DLD1 (cell line): Measurements from ENCODE around the gene ZNF814.
"Not testable (repeated sequence)": the region's sequence is repeated elsewhere in the genome, so short reads cannot be mapped to it uniquely, and the experiment has no call there.

Experiments
- in situ Hi-C: cut with HindIII; loops from 2 replicates; pipeline ENCODE4 v1.10.0; 2017; ENCODE audit warnings: low sequenced_read_pairs

Gene ZNF814

GRCh38 chr19:57867868-57868492 is 20.9 kb downstream of the ZNF814 start:
- in situ Hi-C loops, result no loop called here

DNA sequence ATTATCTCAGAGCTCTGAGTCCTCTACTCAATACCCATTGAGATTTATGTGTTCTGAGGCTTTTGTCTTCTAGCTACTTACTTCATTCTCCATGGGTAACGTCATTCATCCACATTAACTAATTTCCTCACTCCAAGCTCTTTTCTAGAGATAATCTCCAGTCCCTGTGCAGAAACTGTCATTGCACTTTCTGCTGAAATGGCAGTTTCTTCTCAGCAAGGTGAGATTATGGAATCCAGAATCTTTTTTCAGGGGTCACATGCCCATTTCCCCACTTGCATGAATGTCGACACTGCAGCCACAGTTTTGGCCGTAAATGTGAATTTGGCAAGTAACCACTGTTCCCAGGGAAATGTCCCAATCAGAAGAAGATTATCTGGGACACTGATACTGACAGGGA is 26.5 kb downstream of the ZNF814 start:
- in situ Hi-C loops, result not testable (repeated sequence)

GRCh38 chr19:57854117-57854516 is 34.7 kb downstream of the ZNF814 start:
- in situ Hi-C loops, result not testable (repeated sequence)

DNA sequence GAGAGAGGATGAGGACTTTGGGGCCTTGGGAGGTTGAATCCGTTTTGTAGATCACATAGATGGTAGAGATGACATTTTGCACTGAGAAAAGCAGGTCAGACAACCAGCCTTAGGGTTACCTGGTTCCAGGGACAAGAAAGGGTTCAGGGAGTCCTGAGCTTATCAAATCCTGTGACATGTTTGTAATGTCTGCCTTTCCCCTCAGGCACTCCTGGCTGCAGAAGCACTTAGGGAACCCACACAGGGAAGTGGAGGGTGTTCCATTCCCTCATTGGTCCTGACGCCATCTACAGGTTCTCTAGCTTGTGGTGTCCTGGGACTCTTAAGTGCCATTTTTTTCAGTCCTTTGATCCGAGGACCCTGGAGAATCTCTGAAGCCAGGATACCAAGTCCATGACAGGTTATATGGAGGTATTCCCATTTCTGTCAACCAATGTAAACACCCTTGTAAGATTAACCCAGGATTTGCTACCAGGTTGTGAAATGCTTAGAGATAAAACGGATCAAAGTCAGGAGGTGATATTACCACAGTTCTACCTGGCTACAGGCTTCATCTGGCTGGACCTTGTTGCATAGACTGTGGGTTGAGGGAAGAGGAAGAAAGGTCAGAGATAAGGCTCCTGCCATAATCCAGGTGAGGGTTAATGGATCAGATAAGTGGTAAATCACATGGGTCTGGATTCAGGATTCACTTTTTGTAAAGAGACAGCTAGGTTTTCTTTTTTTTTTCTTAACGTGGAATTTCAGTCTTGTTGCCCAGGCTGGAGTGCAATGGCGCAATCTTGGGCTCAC is 36.8 kb downstream of the ZNF814 start:
- in situ Hi-C loops, result not testable (repeated sequence)

- in situ Hi-C loops, result no loop called here
Measured at GRCh38 chr19:57850553-57851017, 38.3 kb downstream of the ZNF814 start.

- in situ Hi-C loops, result not testable (repeated sequence)
Measured at GRCh38 chr19:57849666-57850473, 39.0 kb downstream of the ZNF814 start, which contains the start of gene ZNF587. ZNF587 (plus strand) TSS chr19:57849859; CDS start chr19:57850039, 180 bp downstream.

GRCh38 chr19:57849162-57849665 is 39.6 kb downstream of the ZNF814 start:
- in situ Hi-C loops, result not testable (repeated sequence)

- in situ Hi-C loops, result not testable (repeated sequence)
Measured at GRCh38 chr19:57847164-57847563, 41.7 kb downstream of the ZNF814 start.

GRCh38 chr19:57841122-57841763 is 47.6 kb downstream of the ZNF814 start:
- in situ Hi-C loops, result no loop called here

DNA sequence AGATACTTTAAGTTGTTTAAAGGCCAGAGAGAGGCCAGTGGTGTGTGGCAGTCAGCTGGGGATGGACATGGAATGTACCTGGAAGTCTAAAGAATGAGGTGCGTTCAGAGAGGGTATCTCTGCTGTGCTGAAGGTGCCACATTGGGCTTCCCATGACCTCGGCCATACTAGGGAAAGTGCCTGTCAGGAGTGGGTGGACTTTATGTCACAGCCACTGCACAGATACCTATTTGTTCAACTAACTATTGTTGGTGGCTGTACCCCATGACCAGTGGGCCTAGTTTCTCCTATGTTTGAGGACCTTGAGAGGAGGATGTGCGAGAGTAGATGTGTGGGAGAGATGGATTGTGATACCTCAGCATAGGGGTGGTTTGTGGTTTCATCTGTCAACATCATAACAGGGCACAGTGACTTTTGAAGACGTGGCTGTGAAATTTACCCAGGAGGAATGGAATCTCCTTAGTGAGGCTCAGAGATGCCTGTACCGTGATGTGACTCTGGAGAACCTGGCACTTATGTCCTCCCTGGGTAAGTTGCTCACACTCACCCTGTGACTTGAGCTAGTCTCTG is 50.1 kb downstream of the ZNF814 start:
- in situ Hi-C loops, result not testable (repeated sequence)

GRCh38 chr19:57836991-57837390 is 51.8 kb downstream of the ZNF814 start:
- in situ Hi-C loops, result not testable (repeated sequence)

DNA sequence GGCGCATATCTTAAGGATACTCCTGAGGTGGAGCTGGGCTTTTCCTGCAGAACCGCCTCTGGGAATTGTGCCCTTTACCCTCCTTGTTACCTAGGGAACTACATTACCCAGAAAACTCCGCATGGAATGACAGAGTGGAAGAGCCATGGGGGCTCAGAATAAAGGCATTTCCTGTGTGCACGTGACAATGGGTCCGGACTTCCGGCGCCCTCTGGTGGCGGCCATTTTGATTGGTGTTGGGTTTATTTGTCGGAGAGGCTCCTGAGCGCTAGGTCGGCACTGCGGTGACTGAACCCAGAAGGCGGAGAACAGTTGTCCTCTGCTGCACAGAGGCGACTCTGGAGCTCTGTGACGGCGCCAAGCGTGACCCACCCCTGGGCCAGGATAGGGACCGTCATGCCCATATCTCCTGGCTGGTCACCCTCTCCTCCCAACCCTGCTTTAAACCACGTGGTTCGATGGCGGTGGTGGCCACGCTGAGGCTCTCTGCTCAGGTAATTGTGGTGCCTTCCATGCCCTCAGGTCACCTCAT is 58.7 kb downstream of the ZNF814 start, which contains the start of gene ZNF587B:
TSS of gene ZNF587B (plus strand) at position 229 of the 532 bp plus-strand sequence. CDS start at position 459, 230 bp downstream.
- in situ Hi-C loops, result no loop called here

- in situ Hi-C loops, result no loop called here
Measured at GRCh38 chr19:57829316-57829715, 59.5 kb downstream of the ZNF814 start.

DNA sequence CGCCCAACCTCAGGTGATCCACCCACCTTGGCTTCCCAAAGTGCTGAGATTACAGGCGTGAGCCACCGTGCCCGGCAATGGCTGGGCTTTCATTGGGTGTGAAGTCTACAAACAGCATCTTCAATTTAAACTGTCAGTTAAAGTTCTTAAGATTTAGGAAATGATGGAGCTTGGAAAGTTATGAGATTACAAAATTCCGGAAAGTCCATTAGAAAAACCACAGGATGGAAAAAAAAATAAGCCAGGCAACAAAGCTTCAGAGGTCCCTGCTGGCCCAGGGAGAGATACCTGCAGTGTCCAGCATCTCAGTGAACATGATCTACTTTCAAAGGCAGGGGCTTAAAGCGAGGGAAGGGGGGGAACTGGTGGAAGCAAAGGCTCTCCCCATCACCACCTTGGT is 63.3 kb downstream of the ZNF814 start:
- in situ Hi-C loops, result no loop called here

DNA sequence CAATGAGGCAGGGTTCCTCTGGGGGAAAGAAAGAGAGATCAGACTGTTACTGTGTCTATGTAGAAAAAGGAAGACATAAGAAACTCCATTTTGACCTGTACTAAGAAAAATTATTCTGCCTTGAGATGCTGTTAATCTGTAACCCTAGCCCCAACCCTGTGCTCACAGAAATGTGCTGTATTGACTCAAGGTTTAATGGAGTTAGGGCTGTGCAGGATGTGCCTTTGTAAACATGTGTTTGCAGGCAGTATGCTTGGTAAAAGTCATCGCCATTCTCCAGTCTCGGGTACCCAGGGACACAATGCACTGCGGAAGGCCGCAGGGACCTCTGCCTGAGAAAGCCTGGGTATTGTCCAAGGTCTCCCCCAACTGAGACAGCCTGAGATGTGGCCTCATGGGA is 65.2 kb downstream of the ZNF814 start:
- in situ Hi-C loops, result not testable (repeated sequence)

DNA sequence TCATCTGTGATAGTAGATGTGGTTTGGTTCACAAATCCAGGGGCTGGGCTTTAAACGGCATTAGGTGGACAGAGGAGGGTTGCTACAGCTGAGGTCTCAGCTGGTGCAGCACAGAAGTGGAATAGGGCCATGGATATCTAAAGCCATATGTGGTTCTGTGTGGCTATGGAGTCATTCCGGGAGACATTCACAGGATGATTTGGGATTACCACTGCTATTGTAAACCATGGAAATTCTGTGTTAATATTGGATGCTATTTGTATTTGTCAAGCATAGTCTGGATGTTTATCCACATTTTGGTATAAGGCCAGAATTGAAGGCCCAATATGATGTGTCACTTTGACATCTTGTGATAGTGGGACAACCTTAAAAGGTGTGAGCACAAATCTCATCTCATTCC is 65.7 kb downstream of the ZNF814 start:
- in situ Hi-C loops, result not testable (repeated sequence)

DNA sequence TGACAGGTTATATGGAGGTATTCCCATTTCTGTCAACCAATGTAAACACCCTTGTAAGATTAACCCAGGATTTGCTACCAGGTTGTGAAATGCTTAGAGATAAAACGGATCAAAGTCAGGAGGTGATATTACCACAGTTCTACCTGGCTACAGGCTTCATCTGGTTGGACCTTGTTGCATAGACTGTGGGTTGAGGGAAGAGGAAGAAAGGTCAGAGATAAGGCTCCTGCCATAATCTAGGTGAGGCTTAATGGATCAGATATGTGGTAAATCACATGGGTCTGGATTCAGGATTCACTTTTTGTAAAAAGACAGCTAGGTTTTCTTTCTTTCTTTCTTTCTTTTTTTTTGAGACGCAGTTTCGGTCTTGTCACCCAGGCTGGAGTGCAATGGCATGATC is 67.3 kb downstream of the ZNF814 start:
- in situ Hi-C loops, result not testable (repeated sequence)

- in situ Hi-C loops, result not testable (repeated sequence)
Measured at GRCh38 chr19:57821095-57821494, 67.7 kb downstream of the ZNF814 start.

GRCh38 chr19:57820599-57820998 is 68.2 kb downstream of the ZNF814 start:
- in situ Hi-C loops, result no loop called here
